ENCODE measurements around the gene PVALB.

Gene PVALB

GRCh38 chr22:36840106-36840505, 23.3 kb upstream of the PVALB start:
- DNase-seq: no peak

- no peak for DNase-seq
These were observed 22.7 kb upstream of the PVALB start for GRCh38 chr22:36839356-36840073.

GRCh38 chr22:36838119-36839030, 21.5 kb upstream of the PVALB start:
- DNase-seq: no peak

- no peak for DNase-seq
These were observed 19.1 kb upstream of the PVALB start for GRCh38 chr22:36835903-36836302.

GRCh38 chr22:36833073-36833472, 16.2 kb upstream of the PVALB start:
- no peak for DNase-seq

GRCh38 chr22:36831717-36832116, 14.9 kb upstream of the PVALB start:
- DNase-seq: no peak

GRCh38 chr22:36831206-36831605, 14.4 kb upstream of the PVALB start:
- no peak for DNase-seq

- DNase-seq: no peak
These were observed 13.8 kb upstream of the PVALB start for GRCh38 chr22:36830601-36831000.

GRCh38 chr22:36829370-36830002, 12.7 kb upstream of the PVALB start:
- no peak for DNase-seq

GRCh38 chr22:36828815-36829214, 12.0 kb upstream of the PVALB start:
- DNase-seq: peak; percentile 24

GRCh38 chr22:36826262-36826661, 9.4 kb upstream of the PVALB start:
- no peak for DNase-seq

GRCh38 chr22:36824655-36825054, 7.8 kb upstream of the PVALB start:
- DNase-seq: no peak

- DNase-seq: no peak
These were observed 6.5 kb upstream of the PVALB start for GRCh38 chr22:36823186-36823839.

GRCh38 chr22:36822581-36822980, 5.7 kb upstream of the PVALB start:
- no peak for DNase-seq

GRCh38 chr22:36819112-36819511, 2.3 kb upstream of the PVALB start:
- DNase-seq: no peak

GRCh38 chr22:36818010-36818642, 1.3 kb upstream of the PVALB start:
- DNase-seq: no peak

- DNase-seq: no peak
These were observed 652 bp upstream of the PVALB start for GRCh38 chr22:36817525-36817848.

- DNase-seq: no peak
These were observed 548 bp downstream of the PVALB start for GRCh38 chr22:36816339-36816635.

- DNase-seq: no peak
These were observed 1.1 kb downstream of the PVALB start for GRCh38 chr22:36815558-36816338.

GRCh38 chr22:36814801-36815200, 2.0 kb downstream of the PVALB start:
- no peak for DNase-seq

- no peak for DNase-seq
These were observed 5.6 kb downstream of the PVALB start for GRCh38 chr22:36811094-36811800.

- DNase-seq: no peak
These were observed 7.5 kb downstream of the PVALB start for GRCh38 chr22:36809351-36809750.

Data from activated CD4-positive, alpha-beta T cell treated with anti-CD3 and anti-CD28 coated beads for 48 hours (primary cell).